B cell (primary cell): ENCODE measurements around the gene NOS1. TPM values are rescaled to one million over a fixed set of nuclear protein-coding genes. Genes with fewer than 3 reads are reported as not detected.
A peak's percentile ranks its signal among the peaks of the same experiment; 100 is the strongest.

Experiments
- ATAC-seq: fragments of 200-7000 bp; cut with Tn5 transposase; one replicate; pipeline ENCODE4 v1.10.0; 2021; ENCODE audit warnings: low read depth, mild to moderate bottlenecking, moderate number of reproducible peaks, moderate library complexity
- CTCF ChIA-PET: fragments of 350-600 bp; sonication (Branson Sonifier 250); formaldehyde crosslinking; loops from one replicate; lab custom pipeline; 2021; ENCODE audit warnings: antibody characterized with exemption, inconsistent platforms; lab: Charles Lee
- POLR2A ChIA-PET: fragments of 350-600 bp; sonication (Branson Sonifier 250); formaldehyde crosslinking; loops from one replicate; lab custom pipeline; 2021; ENCODE audit warnings: antibody characterized with exemption; lab: Charles Lee
- DNase-seq: peaks from one replicate; pipeline ENCODE4 v3.0.0; 2013
- H2AFZ ChIP-seq: 2 replicates; pipeline ENCODE4 v1.6.1; 2012; ENCODE audit warnings: mild to moderate bottlenecking, low read depth, low read length; ENCODE audit not compliant: insufficient read depth, poor library complexity, severe bottlenecking
- H3K27ac ChIP-seq, 2 donors: 1 replicate in 1 of 2; 2 replicates in 1 of 2; pipeline ENCODE4 v1.5.1; 2012 to 2013; ENCODE audit warnings: low read length in 2 of 2, mild to moderate bottlenecking in 2 of 2, moderate library complexity in 1 of 2
- H3K27me3 ChIP-seq, 4 experiments: fragments of 200-600 bp in 1 of 4; sonication (generic) in 1 of 4; replicated peaks in 1 of 4; 1 replicate in 2 of 4; 2 replicates in 2 of 4; pipeline versions ENCODE4 v1.6.1 to v1.7.0; 2013 to 2016; ENCODE audit warnings: low read length in 3 of 4, mild to moderate bottlenecking in 2 of 4, mixed read lengths in 1 of 4, moderate library complexity in 1 of 4; ENCODE audit not compliant: insufficient read depth in 4 of 4, control insufficient read depth in 3 of 4; ENCODE audit errors: control extremely low read depth in 1 of 4
- H3K36me3 ChIP-seq, 2 experiments: replicated peaks in 1 of 2; 1 replicate in 1 of 2; 2 replicates in 1 of 2; pipeline versions ENCODE4 v1.6.1 to v1.7.1; 2013; ENCODE audit warnings: low read length in 1 of 2; ENCODE audit not compliant: insufficient read depth in 2 of 2, control insufficient read depth in 1 of 2; ENCODE audit errors: control extremely low read depth in 1 of 2, extremely low read depth in 1 of 2
- H3K4me1 ChIP-seq, 2 donors: fragments of 200-600 bp in 1 of 2; sonication (generic) in 1 of 2; 1 replicate in 1 of 2; 2 replicates in 1 of 2; pipeline versions ENCODE4 v1.5.1 to v1.6.1; 2013 to 2017; ENCODE audit warnings: low read length in 2 of 2; ENCODE audit not compliant: control insufficient read depth in 2 of 2, insufficient read depth in 2 of 2
- H3K4me2 ChIP-seq: replicated peaks from 2 replicates; pipeline ENCODE3; 2012; ENCODE audit warnings: mild to moderate bottlenecking, low read depth, low read length; ENCODE audit not compliant: poor library complexity, severe bottlenecking
- H3K4me3 ChIP-seq, 5 experiments: fragments of 200-600 bp in 1 of 5; sonication (generic) in 1 of 5; 1 replicate in 3 of 5; 2 replicates in 2 of 5; pipeline versions ENCODE4 v1.5.1 to v1.7.0; 2011 to 2016; ENCODE audit warnings: low read length in 4 of 5, mild to moderate bottlenecking in 4 of 5, low read depth in 2 of 5, control low read depth in 1 of 5, moderate library complexity in 1 of 5; ENCODE audit not compliant: insufficient read depth in 1 of 5; ENCODE audit errors: control extremely low read depth in 1 of 5, extremely low read depth in 1 of 5
- H3K79me2 ChIP-seq: fragments of 200-600 bp; sonication (generic); one replicate; pipeline ENCODE4 v1.6.0; 2016; ENCODE audit warnings: low read length; ENCODE audit not compliant: control insufficient read depth, insufficient read depth
- H3K9ac ChIP-seq: fragments of 200-600 bp; sonication (generic); 2 replicates; pipeline ENCODE4 v1.6.1; 2017; ENCODE audit warnings: mild to moderate bottlenecking, low read length, moderate library complexity
- H3K9me3 ChIP-seq, 3 donors: one replicate each; pipeline versions ENCODE4 v1.6.1 to v1.7.1; 2013; ENCODE audit warnings: low read length in 2 of 3; ENCODE audit not compliant: control insufficient read depth in 2 of 3, insufficient read depth in 1 of 3; ENCODE audit errors: control extremely low read depth in 1 of 3
- H4K20me1 ChIP-seq: 2 replicates; pipeline ENCODE4 v1.6.0; 2012; ENCODE audit warnings: mild to moderate bottlenecking, low read length; ENCODE audit not compliant: insufficient read depth, control insufficient read depth, poor library complexity, severe bottlenecking
- H3K27ac Mint-ChIP-seq: one replicate; pipeline ENCODE4 v1.8.0; 2021; ENCODE audit warnings: mixed read lengths
- H3K27me3 Mint-ChIP-seq: one replicate; pipeline ENCODE4 v1.8.0; 2021; ENCODE audit warnings: mixed read lengths
- H3K4me1 Mint-ChIP-seq: one replicate; pipeline ENCODE4 v1.8.0; 2021; ENCODE audit warnings: mixed read lengths
- H3K4me3 Mint-ChIP-seq: one replicate; pipeline ENCODE4 v1.8.0; 2021; ENCODE audit warnings: mixed read lengths
- H3K9me3 Mint-ChIP-seq: one replicate; pipeline ENCODE4 v1.8.0; 2022; ENCODE audit warnings: mixed read lengths; ENCODE audit not compliant: insufficient read depth
- CTCF ChIP-seq: fragments of 200-600 bp; IDR thresholded peaks from one replicate; pipeline ENCODE4 v1.8.0; 2022; ENCODE audit warnings: antibody characterized with exemption, mild to moderate bottlenecking
- EZH2 ChIP-seq: IDR thresholded peaks from 2 replicates; pipeline ENCODE4 v1.6.1; 2012; ENCODE audit warnings: borderline replicate concordance, low read depth, mild to moderate bottlenecking, moderate library complexity, low read length; ENCODE audit not compliant: insufficient read depth, poor library complexity, severe bottlenecking
- WGBS: methylation state at CpG from one replicate; pipeline ENCODE4 v1.1.5; 2013; ENCODE audit warnings: missing lambda C conversion rate; ENCODE audit not compliant: insufficient coverage; 5-methylcytosine and 5-hydroxymethylcytosine counted together
- intact Hi-C: fragments of 100-400 bp; cut with micrococcal nuclease; formaldehyde crosslinking; loops from one replicate; pipeline ENCODE4 v1.10.0; 2022
- polyA plus RNA-seq: library from polyadenylated mRNA; depleted of rRNA; stranded (reverse); fragments of >200 nt; gene quantifications from 2 replicates; pipeline ENCODE4 v1.2.3, GENCODE V29; 2012
- total RNA-seq, 2 donors: library from RNA; stranded (reverse); fragments of 120-200 nt in 1 of 2; gene quantifications; 1 replicate in 1 of 2; 2 replicates in 1 of 2; pipeline versions ENCODE4 v1.2.3 to v1.2.4, GENCODE V29; 2013 to 2022

NOS1 gene
- total and polyA plus RNA-seq, 2 donors (not counting 1 experiment from before 2014, with no cell fraction given): not detected

GRCh38 chr12:117192057-117192456 is 169.4 kb downstream of the NOS1 start:
- peaks cover 25% of the 10 kb centered on the region for H3K4me1 Mint-ChIP-seq
- intact Hi-C loops: loop anchor here (5.0 kb wide), 1 partner anchor 1045 kb away; no protein-coding TSS in a partner anchor
- no peak overlapping the region for H3K27ac ChIP-seq
- H3K9ac ChIP-seq: no peak overlapping the region
- peaks cover 8% of the 10 kb centered on the region for H4K20me1 ChIP-seq
- peaks cover 38% of the 10 kb centered on the region for H3K79me2 ChIP-seq
- no peak overlapping the region for H3K4me2 ChIP-seq
- no peak overlapping the region for H3K27ac Mint-ChIP-seq
- ATAC-seq (no peak), DNase-seq (no peak)
- no peak for TF ChIP-seq CTCF
- no peak for TF ChIP-seq EZH2
- no peaks in the 10 kb centered on the region for H3K9me3 ChIP-seq
- peak overlapping the region; percentile 89 for H3K4me3 Mint-ChIP-seq
- H2AFZ ChIP-seq: peak overlapping the region; percentile 83
- H3K9me3 Mint-ChIP-seq: no peaks in the 10 kb centered on the region
- no peaks in the 10 kb centered on the region for H3K36me3 ChIP-seq
- peaks cover 13 to 18% of the 10 kb centered on the region in 2 donors for H3K4me1 ChIP-seq
- peaks cover 0 to 12% (median 6%) of the 10 kb centered on the region in 4 experiments for H3K27me3 ChIP-seq
- WGBS: 67% methylated on average over 1 of the region's 2 CpGs
- ChIA-PET POLR2A (no interaction called here), CTCF (no interaction called here)
- H3K4me3 ChIP-seq: no peak overlapping the region
- peaks cover 14% of the 10 kb centered on the region for H3K27me3 Mint-ChIP-seq

- Histone ChIP-seq H4K20me1 (peaks cover 8% of the 10 kb centered on the region), H3K9me3 (no peaks in the 10 kb centered on the region), H3K36me3 (peaks cover 0 to 11% of the 10 kb centered on the region in 2 experiments), H3K9ac (peak within 1 kb of the TSS; percentile 82), H3K4me3 (peak within 1 kb of the TSS; percentile 42 to 87 (median 82)), H3K4me1 (peaks cover 13 to 18% of the 10 kb centered on the region in 2 donors), H3K27me3 (peaks cover 0 to 8% (median 3%) of the 10 kb centered on the region in 4 experiments), H3K27ac (peak within 1 kb of the TSS; percentile 66), H3K79me2 (peaks cover 44% of the 10 kb centered on the region), H3K4me2 (peak within 1 kb of the TSS; percentile 79), H2AFZ (peak within 1 kb of the TSS; percentile 83)
- DNase-seq (peak; percentile 94), ATAC-seq (peak; percentile 98)
- peak within 1 kb of the TSS; percentile 93 for H3K4me3 Mint-ChIP-seq
- TF ChIP-seq CTCF (no peak), EZH2 (no peak)
- intact Hi-C loops: loop anchor here (5.0 kb wide), 1 partner anchor 1047 kb away; no protein-coding TSS in a partner anchor
- ChIA-PET POLR2A (no interaction called here), CTCF (interaction anchor here (2.4 kb wide), 1 partner anchor 22 kb away, joined by 7 read pairs; no protein-coding TSS in a partner anchor)
- H3K4me1 Mint-ChIP-seq: peaks cover 25% of the 10 kb centered on the region
- H3K27me3 Mint-ChIP-seq: peaks cover 10% of the 10 kb centered on the region
- peak within 1 kb of the TSS; percentile 97 for H3K27ac Mint-ChIP-seq
- WGBS: under 1% methylated on average over 49 of the region's 59 CpGs
- no peaks in the 10 kb centered on the region for H3K9me3 Mint-ChIP-seq
Measured at GRCh38 chr12:117190210-117190781, 171.1 kb downstream of the NOS1 start, which contains the start of gene FBXO21. FBXO21 (minus strand) TSS chr12:117190470; CDS start chr12:117190456, 14 bp downstream.
